Progenitor cell of endocrine pancreas (in vitro differentiated cells): ENCODE results near the gene ARHGAP29. TPM values are rescaled to one million over a fixed set of nuclear protein-coding genes. Genes with fewer than 3 reads are reported as not detected.

Experiments
- DNase-seq: peaks from one replicate; pipeline ENCODE4 v3.0.0; 2021; ENCODE audit warnings: low spot score; ENCODE audit not compliant: unreplicated experiment
- H3K27ac Mint-ChIP-seq: 2 replicates; pipeline ENCODE4 v1.8.0; 2021; ENCODE audit warnings: mild to moderate bottlenecking, moderate library complexity, mixed read lengths
- H3K27me3 Mint-ChIP-seq: 2 replicates; pipeline ENCODE4 v1.8.0; 2021; ENCODE audit warnings: mixed read lengths
- H3K36me3 Mint-ChIP-seq: 2 replicates; pipeline ENCODE4 v1.8.0; 2022; ENCODE audit warnings: mixed read lengths; ENCODE audit not compliant: insufficient read depth
- H3K4me1 Mint-ChIP-seq: 2 replicates; pipeline ENCODE4 v1.8.0; 2021; ENCODE audit warnings: low read depth, mixed read lengths
- H3K4me3 Mint-ChIP-seq: 2 replicates; pipeline ENCODE4 v1.8.0; 2021; ENCODE audit warnings: low read depth, mild to moderate bottlenecking, moderate library complexity, mixed read lengths
- H3K9me3 Mint-ChIP-seq: 2 replicates; pipeline ENCODE4 v1.8.0; 2021; ENCODE audit warnings: low read depth, mixed read lengths
- CTCF ChIP-seq: fragments of 200-600 bp; sonication (generic); IDR thresholded peaks from one replicate; pipeline ENCODE4 v1.5.0; 2021; ENCODE audit warnings: antibody characterized with exemption, mild to moderate bottlenecking; ENCODE audit not compliant: unreplicated experiment
- total RNA-seq: library from RNA; stranded (reverse); gene quantifications from 2 replicates; pipeline ENCODE4 v1.2.1, GENCODE V29; 2021

ARHGAP29 gene
- total RNA-seq, 1 donor from 2014 or later: 12.4 TPM

- TF ChIP-seq CTCF: peak; percentile 65
- peaks cover 10% of the 10 kb centered on the region for H3K36me3 Mint-ChIP-seq
- peaks cover 23% of the 10 kb centered on the region for H3K27me3 Mint-ChIP-seq
- no peak overlapping the region for H3K27ac Mint-ChIP-seq
- peaks cover 8% of the 10 kb centered on the region for H3K4me1 Mint-ChIP-seq
- peaks cover 14% of the 10 kb centered on the region for H3K9me3 Mint-ChIP-seq
- no peak for DNase-seq
- H3K4me3 Mint-ChIP-seq: no peak overlapping the region
Measured at GRCh38 chr1:94240822-94241221, 3.4 kb upstream of the ARHGAP29 start.

- H3K9me3 Mint-ChIP-seq: peaks cover 14% of the 10 kb centered on the region
- H3K27ac Mint-ChIP-seq: no peak overlapping the region
- H3K36me3 Mint-ChIP-seq: peaks cover 10% of the 10 kb centered on the region
- peaks cover 21% of the 10 kb centered on the region for H3K27me3 Mint-ChIP-seq
- DNase-seq: no peak
- H3K4me3 Mint-ChIP-seq: no peak overlapping the region
- H3K4me1 Mint-ChIP-seq: peaks cover 11% of the 10 kb centered on the region
- TF ChIP-seq CTCF: no peak
Measured at GRCh38 chr1:94239796-94240195, 2.4 kb upstream of the ARHGAP29 start.

- no peak for DNase-seq
- no peak overlapping the region for H3K4me3 Mint-ChIP-seq
- TF ChIP-seq CTCF: no peak
- peaks cover 21% of the 10 kb centered on the region for H3K27me3 Mint-ChIP-seq
- H3K36me3 Mint-ChIP-seq: peaks cover 7% of the 10 kb centered on the region
- peaks cover 11% of the 10 kb centered on the region for H3K9me3 Mint-ChIP-seq
- no peak overlapping the region for H3K27ac Mint-ChIP-seq
- H3K4me1 Mint-ChIP-seq: peaks cover 13% of the 10 kb centered on the region
Measured at GRCh38 chr1:94239051-94239450, 1.7 kb upstream of the ARHGAP29 start.

GRCh38 chr1:94236630-94237290, 624 bp downstream of the ARHGAP29 start:
- H3K4me3 Mint-ChIP-seq: peak overlapping the region; percentile 78
- peaks cover 15% of the 10 kb centered on the region for H3K4me1 Mint-ChIP-seq
- no peaks in the 10 kb centered on the region for H3K9me3 Mint-ChIP-seq
- peak overlapping the region; percentile 50 for H3K27ac Mint-ChIP-seq
- H3K27me3 Mint-ChIP-seq: peaks cover 21% of the 10 kb centered on the region
- DNase-seq: no peak
- peak; percentile 22 for TF ChIP-seq CTCF
- H3K36me3 Mint-ChIP-seq: no peaks in the 10 kb centered on the region

GRCh38 chr1:94236013-94236491, 1.3 kb downstream of the ARHGAP29 start:
- no peaks in the 10 kb centered on the region for H3K9me3 Mint-ChIP-seq
- H3K27me3 Mint-ChIP-seq: peaks cover 21% of the 10 kb centered on the region
- TF ChIP-seq CTCF: no peak
- no peak for DNase-seq
- H3K4me3 Mint-ChIP-seq: peak overlapping the region; percentile 78
- H3K27ac Mint-ChIP-seq: peak overlapping the region; percentile 50
- H3K36me3 Mint-ChIP-seq: no peaks in the 10 kb centered on the region
- peaks cover 19% of the 10 kb centered on the region for H3K4me1 Mint-ChIP-seq
